Measurements from ENCODE around the gene TRAIP. TPM values are rescaled to one million over a fixed set of nuclear protein-coding genes. Genes with fewer than 3 reads are reported as not detected.

The TRAIP gene
- total RNA-seq, 1 experiment from 2014 or later: 5.9 TPM

- peak overlapping the region; percentile 79 for H3K4me2 ChIP-seq (ENCODE audit: low read depth, low read length, poor library complexity, severe bottlenecking)
- H4K20me1 ChIP-seq (ENCODE audit: insufficient read depth, low read depth, low read length): peaks cover 8% of the 10 kb centered on the region; the same call in 1 of the 2 replicates
- peak overlapping the region; percentile 67 for H3K4me3 ChIP-seq (ENCODE audit: low read length)
Observed at GRCh38 chr3:49868862-49869466, 12.6 kb upstream of the TRAIP start.

GRCh38 chr3:49867871-49868321 lies 11.5 kb upstream of the TRAIP start:
- H3K36me3 ChIP-seq (ENCODE audit: insufficient read depth, low read length): no peaks in the 10 kb centered on the region

More at GRCh38 chr3:49868862-49869466, 12.6 kb upstream of the TRAIP start:
- Histone ChIP-seq H3K36me3 (ENCODE audit: insufficient read depth, low read length) (no peaks in the 10 kb centered on the region), H3K9ac (ENCODE audit: low read length) (peak overlapping the region; percentile 63), H3K9me3 (ENCODE audit: low read length) (no peaks in the 10 kb centered on the region), H3K27me3 (ENCODE audit: low read length) (no peaks in the 10 kb centered on the region; the same call in 1 of the 2 replicates), H3K79me2 (ENCODE audit: low read length) (no peaks in the 10 kb centered on the region), H3K9me2 (replicated peaks; ENCODE audit: insufficient read depth, low read length) (no peaks in the 10 kb centered on the region), H3K27ac (ENCODE audit: low read length) (peak overlapping the region; percentile 3; the same call in 1 of the 2 replicates), H3K4me1 (ENCODE audit: low read length) (peaks cover 68% of the 10 kb centered on the region), H2AFZ (ENCODE audit: low read length) (peak overlapping the region; percentile 53; the same call in 1 of the 2 replicates)
- peak; percentile 72 for DNase-seq

GRCh38 chr3:49867400-49867799 lies 11.0 kb upstream of the TRAIP start:
- Histone ChIP-seq H2AFZ (ENCODE audit: low read length) (no peak overlapping the region), H3K4me2 (ENCODE audit: low read depth, low read length, poor library complexity, severe bottlenecking) (peak overlapping the region; percentile 79), H3K4me1 (ENCODE audit: low read length) (peaks cover 59% of the 10 kb centered on the region), H4K20me1 (ENCODE audit: insufficient read depth, low read depth, low read length) (peaks cover 8% of the 10 kb centered on the region; the same call in 1 of the 2 replicates), H3K9me3 (ENCODE audit: low read length) (no peaks in the 10 kb centered on the region), H3K9ac (ENCODE audit: low read length) (no peak overlapping the region), H3K9me2 (replicated peaks; ENCODE audit: insufficient read depth, low read length) (no peaks in the 10 kb centered on the region), H3K36me3 (ENCODE audit: insufficient read depth, low read length) (no peaks in the 10 kb centered on the region), H3K79me2 (ENCODE audit: low read length) (no peaks in the 10 kb centered on the region), H3K27me3 (ENCODE audit: low read length) (no peaks in the 10 kb centered on the region; the same call in 1 of the 2 replicates), H3K4me3 (ENCODE audit: low read length) (no peak overlapping the region), H3K27ac (ENCODE audit: low read length) (no peak overlapping the region)
- no peak for DNase-seq

More at GRCh38 chr3:49867871-49868321, 11.5 kb upstream of the TRAIP start:
- Histone ChIP-seq H3K27me3 (ENCODE audit: low read length) (no peaks in the 10 kb centered on the region; the same call in 1 of the 2 replicates), H3K4me1 (ENCODE audit: low read length) (peaks cover 64% of the 10 kb centered on the region), H3K9ac (ENCODE audit: low read length) (peak overlapping the region; percentile 63; the same call in 1 of the 2 replicates), H3K9me3 (ENCODE audit: low read length) (no peaks in the 10 kb centered on the region), H2AFZ (ENCODE audit: low read length) (no peak overlapping the region), H3K27ac (ENCODE audit: low read length) (no peak overlapping the region), H3K4me2 (ENCODE audit: low read depth, low read length, poor library complexity, severe bottlenecking) (peak overlapping the region; percentile 79), H3K4me3 (ENCODE audit: low read length) (peak overlapping the region; percentile 67; the same call in 1 of the 2 replicates), H4K20me1 (ENCODE audit: insufficient read depth, low read depth, low read length) (peaks cover 8% of the 10 kb centered on the region; the same call in 1 of the 2 replicates), H3K79me2 (ENCODE audit: low read length) (no peaks in the 10 kb centered on the region), H3K9me2 (replicated peaks; ENCODE audit: insufficient read depth, low read length) (no peaks in the 10 kb centered on the region)
- peak; percentile 78 for DNase-seq

- peaks cover 8% of the 10 kb centered on the region; the same call in 1 of the 2 replicates for H4K20me1 ChIP-seq (ENCODE audit: insufficient read depth, low read depth, low read length)
- no peaks in the 10 kb centered on the region for H3K9me2 ChIP-seq (replicated peaks; ENCODE audit: insufficient read depth, low read length)
- H3K79me2 ChIP-seq (ENCODE audit: low read length): no peaks in the 10 kb centered on the region
- no peaks in the 10 kb centered on the region for H3K9me3 ChIP-seq (ENCODE audit: low read length)
- no peak overlapping the region; the same call in 1 of the 2 replicates for H3K9ac ChIP-seq (ENCODE audit: low read length)
- H3K27me3 ChIP-seq (ENCODE audit: low read length): no peaks in the 10 kb centered on the region
- peaks cover 58% of the 10 kb centered on the region for H3K4me1 ChIP-seq (ENCODE audit: low read length)
- H3K27ac ChIP-seq (ENCODE audit: low read length): no peak overlapping the region
- DNase-seq: no peak
- no peak overlapping the region for H2AFZ ChIP-seq (ENCODE audit: low read length)
- H3K4me3 ChIP-seq (ENCODE audit: low read length): no peak overlapping the region
- H3K4me2 ChIP-seq (ENCODE audit: low read depth, low read length, poor library complexity, severe bottlenecking): peak overlapping the region; percentile 6
- no peaks in the 10 kb centered on the region for H3K36me3 ChIP-seq (ENCODE audit: insufficient read depth, low read length)
Observed at GRCh38 chr3:49865198-49865784, 8.9 kb upstream of the TRAIP start.

- Histone ChIP-seq H3K36me3 (ENCODE audit: insufficient read depth, low read length) (no peaks in the 10 kb centered on the region), H3K9me3 (ENCODE audit: low read length) (no peaks in the 10 kb centered on the region), H3K79me2 (ENCODE audit: low read length) (no peaks in the 10 kb centered on the region), H3K4me3 (ENCODE audit: low read length) (no peak overlapping the region), H3K9me2 (replicated peaks; ENCODE audit: insufficient read depth, low read length) (no peaks in the 10 kb centered on the region), H3K4me2 (ENCODE audit: low read depth, low read length, poor library complexity, severe bottlenecking) (no peak overlapping the region), H3K4me1 (ENCODE audit: low read length) (peaks cover 52% of the 10 kb centered on the region), H3K27ac (ENCODE audit: low read length) (no peak overlapping the region), H3K9ac (ENCODE audit: low read length) (no peak overlapping the region), H2AFZ (ENCODE audit: low read length) (no peak overlapping the region), H3K27me3 (ENCODE audit: low read length) (no peaks in the 10 kb centered on the region), H4K20me1 (ENCODE audit: insufficient read depth, low read depth, low read length) (peaks cover 8% of the 10 kb centered on the region; the same call in 1 of the 2 replicates)
- DNase-seq: no peak
Observed at GRCh38 chr3:49864505-49864904, 8.1 kb upstream of the TRAIP start.

GRCh38 chr3:49859576-49860305 lies 3.4 kb upstream of the TRAIP start:
- Histone ChIP-seq H3K79me2 (ENCODE audit: low read length) (peaks cover 15% of the 10 kb centered on the region), H3K4me3 (ENCODE audit: low read length) (no peak overlapping the region), H3K9me2 (replicated peaks; ENCODE audit: insufficient read depth, low read length) (no peaks in the 10 kb centered on the region), H3K27me3 (ENCODE audit: low read length) (no peaks in the 10 kb centered on the region), H2AFZ (ENCODE audit: low read length) (no peak overlapping the region), H3K36me3 (ENCODE audit: insufficient read depth, low read length) (no peaks in the 10 kb centered on the region), H3K9ac (ENCODE audit: low read length) (no peak overlapping the region), H3K9me3 (ENCODE audit: low read length) (no peaks in the 10 kb centered on the region), H3K27ac (ENCODE audit: low read length) (no peak overlapping the region), H4K20me1 (ENCODE audit: insufficient read depth, low read depth, low read length) (no peaks in the 10 kb centered on the region; the same call in 1 of the 2 replicates), H3K4me2 (ENCODE audit: low read depth, low read length, poor library complexity, severe bottlenecking) (no peak overlapping the region), H3K4me1 (ENCODE audit: low read length) (peaks cover 34% of the 10 kb centered on the region)
- no peak for DNase-seq

GRCh38 chr3:49855662-49856061 lies 702 bp downstream of the TRAIP start:
- Histone ChIP-seq H3K4me3 (ENCODE audit: low read length) (peak overlapping the region; percentile 85), H3K9me3 (ENCODE audit: low read length) (no peaks in the 10 kb centered on the region), H3K9me2 (replicated peaks; ENCODE audit: insufficient read depth, low read length) (no peaks in the 10 kb centered on the region), H3K4me1 (ENCODE audit: low read length) (peaks cover 29% of the 10 kb centered on the region), H3K4me2 (ENCODE audit: low read depth, low read length, poor library complexity, severe bottlenecking) (peak overlapping the region; percentile 99), H3K27ac (ENCODE audit: low read length) (no peak overlapping the region; the same call in 1 of the 2 replicates), H3K9ac (ENCODE audit: low read length) (peak overlapping the region; percentile 83), H2AFZ (ENCODE audit: low read length) (no peak overlapping the region), H3K27me3 (ENCODE audit: low read length) (no peaks in the 10 kb centered on the region), H3K36me3 (ENCODE audit: insufficient read depth, low read length) (no peaks in the 10 kb centered on the region), H3K79me2 (ENCODE audit: low read length) (peaks cover 39% of the 10 kb centered on the region), H4K20me1 (ENCODE audit: insufficient read depth, low read depth, low read length) (no peaks in the 10 kb centered on the region)
- DNase-seq: no peak

- Histone ChIP-seq H3K27me3 (ENCODE audit: low read length) (no peaks in the 10 kb centered on the region), H3K9me2 (replicated peaks; ENCODE audit: insufficient read depth, low read length) (no peaks in the 10 kb centered on the region), H3K4me2 (ENCODE audit: low read depth, low read length, poor library complexity, severe bottlenecking) (no peak overlapping the region), H2AFZ (ENCODE audit: low read length) (no peak overlapping the region), H3K36me3 (ENCODE audit: insufficient read depth, low read length) (peaks cover 4% of the 10 kb centered on the region; the same call in 1 of the 2 replicates), H3K27ac (ENCODE audit: low read length) (no peak overlapping the region), H3K4me3 (ENCODE audit: low read length) (no peak overlapping the region), H3K9ac (ENCODE audit: low read length) (no peak overlapping the region), H3K79me2 (ENCODE audit: low read length) (peaks cover 3% of the 10 kb centered on the region; the same call in 1 of the 2 replicates), H3K4me1 (ENCODE audit: low read length) (peaks cover 4% of the 10 kb centered on the region), H4K20me1 (ENCODE audit: insufficient read depth, low read depth, low read length) (no peaks in the 10 kb centered on the region), H3K9me3 (ENCODE audit: low read length) (no peaks in the 10 kb centered on the region)
- no peak for DNase-seq
Observed at GRCh38 chr3:49845694-49846093, 10.7 kb downstream of the TRAIP start.

Data from Karpas-422 (cell line).